HFF-Myc (cell line): ENCODE results near the gene PIK3CG.

Source experiments
- DNase-seq: peaks from one replicate; pipeline ENCODE4 v3.0.0-alpha.2; 2011; ENCODE audit warnings: low read depth; ENCODE audit errors: extremely low read depth
- H3K4me3 ChIP-seq: replicated peaks from 2 replicates; pipeline ENCODE4 v1.5.1; 2011; ENCODE audit warnings: low read depth, mild to moderate bottlenecking, control low read depth, low read length
- TF ChIP-seq, protein P1 (sequence below): IDR thresholded peaks from 2 replicates; pipeline ENCODE4 v1.5.1; 2012; ENCODE audit warnings: mild to moderate bottlenecking, low read depth, low read length, control low read depth; ENCODE audit errors: missing control alignments

Gene PIK3CG

DNA sequence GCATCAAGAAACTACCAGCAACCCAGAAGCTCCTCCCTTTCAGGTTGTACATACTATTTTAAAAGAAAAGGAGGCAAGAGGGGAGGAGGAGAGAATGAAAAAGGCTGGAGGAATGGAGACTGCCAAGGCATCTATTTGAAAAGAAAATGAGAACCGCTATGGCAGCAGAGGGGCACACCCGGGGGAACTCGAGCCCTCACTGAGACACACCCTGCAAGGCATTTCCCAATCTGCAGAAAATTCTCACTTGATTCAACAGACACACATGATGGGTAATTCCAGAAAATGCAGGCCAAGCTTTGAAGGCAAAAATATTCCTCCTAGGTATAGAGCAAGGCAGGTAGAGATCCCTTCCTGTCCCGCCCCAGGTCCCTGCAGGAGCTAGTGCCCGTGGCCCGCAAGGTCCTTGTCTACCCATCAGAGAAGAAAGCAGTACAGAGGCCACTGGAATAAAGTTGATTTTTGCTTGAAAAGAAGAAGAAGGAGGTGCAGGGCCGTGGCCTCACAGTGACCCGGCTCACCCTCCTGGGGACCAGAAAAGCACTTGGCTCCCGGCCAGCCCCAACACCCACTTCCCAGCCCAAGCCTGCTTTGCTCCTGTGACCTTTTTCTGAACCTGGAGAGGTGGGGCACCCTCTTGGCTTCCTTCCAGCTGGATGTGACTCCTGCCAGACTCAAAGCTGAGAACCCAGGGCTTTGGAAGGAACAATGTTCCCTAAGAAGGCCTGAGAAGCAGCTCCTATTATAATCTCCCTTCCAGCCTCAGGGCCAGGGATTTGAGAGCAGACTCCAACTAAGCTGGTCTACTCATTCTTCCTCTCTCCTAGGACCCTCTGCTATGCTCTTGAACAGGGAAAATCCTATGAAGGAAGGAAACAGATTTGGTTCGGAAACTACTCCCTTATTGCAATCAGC, 6.2 kb upstream of the PIK3CG start:
- H3K4me3 ChIP-seq = no peak overlapping the region
- TF ChIP-seq, protein P1, sequence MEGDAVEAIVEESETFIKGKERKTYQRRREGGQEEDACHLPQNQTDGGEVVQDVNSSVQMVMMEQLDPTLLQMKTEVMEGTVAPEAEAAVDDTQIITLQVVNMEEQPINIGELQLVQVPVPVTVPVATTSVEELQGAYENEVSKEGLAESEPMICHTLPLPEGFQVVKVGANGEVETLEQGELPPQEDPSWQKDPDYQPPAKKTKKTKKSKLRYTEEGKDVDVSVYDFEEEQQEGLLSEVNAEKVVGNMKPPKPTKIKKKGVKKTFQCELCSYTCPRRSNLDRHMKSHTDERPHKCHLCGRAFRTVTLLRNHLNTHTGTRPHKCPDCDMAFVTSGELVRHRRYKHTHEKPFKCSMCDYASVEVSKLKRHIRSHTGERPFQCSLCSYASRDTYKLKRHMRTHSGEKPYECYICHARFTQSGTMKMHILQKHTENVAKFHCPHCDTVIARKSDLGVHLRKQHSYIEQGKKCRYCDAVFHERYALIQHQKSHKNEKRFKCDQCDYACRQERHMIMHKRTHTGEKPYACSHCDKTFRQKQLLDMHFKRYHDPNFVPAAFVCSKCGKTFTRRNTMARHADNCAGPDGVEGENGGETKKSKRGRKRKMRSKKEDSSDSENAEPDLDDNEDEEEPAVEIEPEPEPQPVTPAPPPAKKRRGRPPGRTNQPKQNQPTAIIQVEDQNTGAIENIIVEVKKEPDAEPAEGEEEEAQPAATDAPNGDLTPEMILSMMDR = no peak
- DNase-seq = no peak

DNA sequence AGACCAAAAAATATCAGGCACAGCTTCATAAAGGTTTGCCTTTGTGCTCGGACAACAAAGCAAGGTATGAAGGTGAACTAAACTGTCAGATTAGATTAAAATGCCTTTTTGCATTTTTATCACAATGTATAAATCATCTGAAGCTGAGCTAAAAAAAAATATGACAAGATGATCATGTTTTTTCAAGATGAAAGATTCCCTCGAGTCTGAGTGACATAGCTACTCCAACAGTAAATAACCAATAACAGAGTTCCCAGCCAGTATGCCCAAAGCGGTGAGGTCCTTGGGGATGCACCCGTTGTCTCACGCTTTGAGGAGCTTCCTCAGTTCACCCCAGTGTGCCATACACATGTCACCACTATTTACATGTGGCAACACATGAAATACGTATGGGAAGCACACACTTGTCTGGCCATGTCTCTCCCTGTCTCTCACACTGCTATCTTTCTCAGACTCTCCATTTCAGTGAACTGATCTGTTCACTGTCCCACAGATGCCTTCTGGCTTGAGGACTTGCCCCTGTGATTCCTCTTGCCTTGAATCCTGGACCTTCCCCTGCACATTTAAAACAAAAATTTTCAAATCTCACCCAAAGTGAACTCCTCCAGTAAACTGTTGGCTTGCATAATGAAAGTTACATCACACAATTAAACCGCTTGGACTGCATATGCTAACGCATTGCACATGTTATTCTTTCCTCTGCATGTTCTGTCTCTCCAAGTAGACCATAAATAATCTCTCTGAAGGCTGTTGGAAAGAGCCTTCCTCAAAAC, 2.6 kb upstream of the PIK3CG start:
- no peak overlapping the region for H3K4me3 ChIP-seq
- TF ChIP-seq, protein P1 = no peak
- no peak for DNase-seq

DNA sequence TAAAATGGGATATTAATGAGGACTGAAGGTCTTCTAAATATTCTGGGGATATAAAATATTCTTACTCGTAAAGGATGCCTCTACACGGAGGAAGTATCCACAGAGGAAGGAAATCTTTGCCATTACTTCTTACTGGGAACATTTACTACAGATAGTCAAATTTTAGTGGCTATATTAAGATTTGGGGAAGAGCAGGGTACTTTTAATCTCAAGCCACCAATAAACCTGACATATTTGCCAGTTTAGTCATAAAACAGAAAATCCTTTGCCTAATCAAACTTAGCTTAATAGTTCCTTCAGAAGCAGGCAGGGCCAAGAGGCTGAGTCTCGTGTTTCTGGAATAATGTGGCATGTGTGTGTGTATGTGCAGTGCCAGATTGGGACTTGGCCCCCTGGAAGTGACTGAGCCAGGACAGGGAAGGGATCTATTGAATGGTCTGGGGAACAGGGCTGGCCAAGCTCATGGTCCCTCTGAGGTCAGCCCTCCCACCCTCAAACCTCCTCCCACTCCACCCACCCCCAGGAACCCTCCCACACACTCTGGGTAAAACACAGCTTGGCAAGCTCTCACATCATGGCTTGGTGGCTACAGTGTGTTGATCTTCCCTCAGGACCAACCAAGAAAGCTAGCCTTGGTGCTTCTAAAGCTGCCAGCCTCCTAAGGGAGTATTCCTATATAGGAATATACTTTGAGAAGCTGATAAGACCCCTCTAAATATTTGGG, 1.6 kb upstream of the PIK3CG start:
- no peak for DNase-seq
- H3K4me3 ChIP-seq = no peak overlapping the region
- TF ChIP-seq, protein P1 = no peak

DNA sequence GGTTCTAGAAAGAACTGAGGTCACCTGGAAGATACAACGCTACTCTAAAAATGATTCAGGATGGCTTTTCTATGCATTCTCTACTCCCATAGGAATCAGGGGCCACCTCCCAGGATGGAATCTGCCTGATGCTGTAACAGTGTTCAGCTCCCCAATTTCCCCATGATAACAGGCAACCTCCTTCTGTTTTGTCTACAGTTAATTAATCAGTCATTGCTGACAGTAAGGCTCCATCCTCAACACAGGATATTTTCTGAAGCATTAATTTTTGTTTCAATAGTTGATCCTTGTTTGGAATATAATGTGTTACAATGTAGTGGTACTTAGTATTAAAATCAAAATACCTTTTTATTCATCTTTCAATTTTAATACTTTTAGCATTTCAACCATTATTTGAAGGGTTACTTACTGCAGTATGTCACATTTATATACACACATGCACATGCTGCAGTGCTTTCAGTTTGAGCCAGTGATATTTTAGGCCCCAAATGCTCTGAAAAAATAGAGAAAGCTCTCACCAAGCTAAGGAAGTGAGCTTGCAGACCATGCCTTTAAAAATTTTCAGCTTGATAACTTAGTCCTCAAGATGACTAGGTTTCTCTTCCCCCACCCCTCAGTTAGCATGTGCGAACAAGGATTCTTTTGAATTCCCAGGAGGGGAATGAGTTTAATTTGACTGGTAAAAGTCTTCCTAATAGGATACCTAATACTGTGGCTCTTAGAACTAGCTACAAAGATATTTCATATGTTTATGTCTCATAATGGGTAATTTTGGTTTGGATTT, 592 bp upstream of the PIK3CG start:
- TF ChIP-seq, protein P1 = no peak
- H3K4me3 ChIP-seq = no peak overlapping the region
- DNase-seq = no peak

DNA sequence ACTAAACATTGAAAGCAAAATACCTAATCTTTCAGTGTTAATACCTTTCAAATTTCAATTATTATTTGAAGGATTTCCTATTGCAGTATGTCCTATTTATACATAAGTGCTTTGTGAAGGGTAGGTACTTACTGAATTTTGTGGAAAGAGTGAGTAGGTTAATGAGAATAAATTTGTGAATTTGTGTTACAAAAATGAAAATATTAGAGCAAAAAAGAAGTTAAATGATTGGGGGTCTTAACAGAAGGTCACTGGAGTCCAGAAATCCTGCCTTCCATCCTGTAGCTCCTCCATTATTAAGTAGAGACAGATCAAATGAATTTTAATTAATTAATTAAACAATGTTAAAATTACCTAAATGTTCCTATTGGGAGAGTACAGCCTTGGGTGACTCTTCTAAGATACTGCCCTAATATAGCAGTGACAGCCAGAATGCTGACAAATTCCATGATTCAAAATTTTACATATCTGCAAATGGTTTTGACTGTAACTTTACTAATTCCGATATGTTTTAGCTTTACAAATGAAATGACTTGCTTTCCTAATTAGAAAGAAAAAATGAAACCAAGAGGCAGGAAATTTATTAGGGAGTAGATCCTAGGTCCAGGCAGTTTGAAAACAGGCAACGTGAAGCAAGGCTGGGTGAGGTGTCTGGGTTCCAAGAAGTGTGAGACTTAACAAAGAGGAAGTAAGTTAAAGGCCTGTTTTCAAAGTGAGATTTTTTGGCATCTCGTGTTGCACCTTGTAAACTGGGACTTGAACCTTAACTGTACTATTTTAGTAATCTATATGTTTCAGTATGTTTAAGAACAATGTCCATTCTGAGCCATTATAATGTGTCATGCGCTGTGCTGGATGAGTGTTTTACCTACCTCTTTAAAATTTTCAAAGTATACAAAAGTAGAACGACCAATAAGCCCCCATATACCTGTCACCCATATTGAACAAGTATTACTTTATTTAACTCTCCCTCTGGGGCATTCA, 1.5 kb downstream of the PIK3CG start:
- TF ChIP-seq, protein P1 = no peak
- DNase-seq = no peak
- no peak overlapping the region for H3K4me3 ChIP-seq
